GM10266 (cell line): ENCODE results near the gene ALX4.
A peak's percentile ranks its signal among the peaks of the same experiment; 100 is the strongest.

Experiments used
- DNase-seq: peaks from one replicate; pipeline ENCODE4 v3.0.0; 2012; ENCODE audit errors: extremely low spot score
- TF ChIP-seq, protein P1 (sequence below): IDR thresholded peaks from 2 replicates; pipeline ENCODE4 v1.5.1; 2012; ENCODE audit warnings: mild to moderate bottlenecking, low read depth; ENCODE audit not compliant: control insufficient read depth, insufficient read depth; ENCODE audit errors: missing control alignments

The ALX4 gene

DNA sequence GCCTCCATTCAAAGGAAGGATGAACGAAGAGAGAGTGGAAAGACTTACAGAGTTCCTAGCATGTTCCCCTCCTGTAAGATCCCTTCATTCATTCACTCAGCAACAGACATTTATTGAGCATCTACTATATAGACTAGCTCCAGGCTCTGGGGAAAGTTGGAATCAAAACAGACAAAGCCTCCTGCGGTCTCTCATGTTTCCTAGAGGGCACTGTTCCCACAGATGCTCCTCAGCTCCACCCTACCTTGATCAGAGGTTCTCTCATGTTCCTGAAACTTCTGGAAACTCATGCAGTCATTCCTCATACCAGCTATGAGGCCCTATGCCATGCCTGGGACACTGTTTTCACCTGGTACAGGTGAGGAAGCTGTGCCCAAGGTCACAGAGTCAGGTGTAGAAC, 11.1 kb downstream of the ALX4 start:
- DNase-seq, result no peak
- TF ChIP-seq, protein P1, sequence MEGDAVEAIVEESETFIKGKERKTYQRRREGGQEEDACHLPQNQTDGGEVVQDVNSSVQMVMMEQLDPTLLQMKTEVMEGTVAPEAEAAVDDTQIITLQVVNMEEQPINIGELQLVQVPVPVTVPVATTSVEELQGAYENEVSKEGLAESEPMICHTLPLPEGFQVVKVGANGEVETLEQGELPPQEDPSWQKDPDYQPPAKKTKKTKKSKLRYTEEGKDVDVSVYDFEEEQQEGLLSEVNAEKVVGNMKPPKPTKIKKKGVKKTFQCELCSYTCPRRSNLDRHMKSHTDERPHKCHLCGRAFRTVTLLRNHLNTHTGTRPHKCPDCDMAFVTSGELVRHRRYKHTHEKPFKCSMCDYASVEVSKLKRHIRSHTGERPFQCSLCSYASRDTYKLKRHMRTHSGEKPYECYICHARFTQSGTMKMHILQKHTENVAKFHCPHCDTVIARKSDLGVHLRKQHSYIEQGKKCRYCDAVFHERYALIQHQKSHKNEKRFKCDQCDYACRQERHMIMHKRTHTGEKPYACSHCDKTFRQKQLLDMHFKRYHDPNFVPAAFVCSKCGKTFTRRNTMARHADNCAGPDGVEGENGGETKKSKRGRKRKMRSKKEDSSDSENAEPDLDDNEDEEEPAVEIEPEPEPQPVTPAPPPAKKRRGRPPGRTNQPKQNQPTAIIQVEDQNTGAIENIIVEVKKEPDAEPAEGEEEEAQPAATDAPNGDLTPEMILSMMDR, result no peak

DNA sequence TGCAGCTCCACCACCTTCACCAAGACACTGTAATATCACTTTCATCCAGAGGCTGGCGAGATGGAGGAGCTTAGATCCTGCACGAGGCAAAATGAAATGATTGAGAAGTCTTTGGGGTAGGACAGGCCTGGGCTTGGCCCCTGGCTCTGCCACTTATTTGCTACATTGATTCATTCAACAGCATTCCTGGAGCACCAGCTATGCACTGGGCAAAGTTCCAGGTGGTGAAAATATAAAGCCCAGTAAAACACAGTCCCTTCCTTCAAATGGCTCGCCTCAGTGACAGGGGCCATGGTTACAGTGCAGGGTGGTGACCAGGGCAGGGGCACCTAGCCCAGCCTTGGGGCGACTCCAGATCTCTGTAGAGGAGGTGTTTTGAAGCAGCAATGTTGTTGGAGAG, 19.7 kb downstream of the ALX4 start:
- no peak for DNase-seq
- TF ChIP-seq, protein P1, result no peak

GRCh38 chr11:44288133-44288526, 21.8 kb downstream of the ALX4 start:
- TF ChIP-seq, protein P1, result no peak
- no peak for DNase-seq

DNA sequence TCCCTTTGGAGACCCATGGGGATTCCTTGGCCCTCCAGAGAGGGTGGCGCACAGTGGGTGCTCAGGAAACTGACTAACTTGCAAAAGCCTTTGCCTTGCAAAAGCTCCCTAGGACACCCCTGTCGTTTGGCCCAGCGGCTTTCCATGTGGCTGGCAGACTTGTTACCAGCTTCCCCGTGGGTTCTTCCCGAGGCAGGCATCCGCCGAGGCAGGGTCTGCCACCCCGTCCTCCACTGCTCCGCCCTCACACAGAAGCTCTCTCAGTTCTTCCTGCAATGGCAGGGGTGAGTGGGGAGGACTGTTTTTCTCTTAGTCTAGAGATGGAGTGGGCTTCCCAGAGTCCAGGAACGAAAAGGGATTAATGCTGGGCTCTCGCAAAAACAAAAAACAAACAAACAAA, 23.0 kb downstream of the ALX4 start:
- TF ChIP-seq, protein P1, result no peak
- no peak for DNase-seq

- DNase-seq, result peak; percentile 83
- TF ChIP-seq, protein P1, result peak; percentile 97
Observed at GRCh38 chr11:44286268-44286880, 23.6 kb downstream of the ALX4 start.

DNA sequence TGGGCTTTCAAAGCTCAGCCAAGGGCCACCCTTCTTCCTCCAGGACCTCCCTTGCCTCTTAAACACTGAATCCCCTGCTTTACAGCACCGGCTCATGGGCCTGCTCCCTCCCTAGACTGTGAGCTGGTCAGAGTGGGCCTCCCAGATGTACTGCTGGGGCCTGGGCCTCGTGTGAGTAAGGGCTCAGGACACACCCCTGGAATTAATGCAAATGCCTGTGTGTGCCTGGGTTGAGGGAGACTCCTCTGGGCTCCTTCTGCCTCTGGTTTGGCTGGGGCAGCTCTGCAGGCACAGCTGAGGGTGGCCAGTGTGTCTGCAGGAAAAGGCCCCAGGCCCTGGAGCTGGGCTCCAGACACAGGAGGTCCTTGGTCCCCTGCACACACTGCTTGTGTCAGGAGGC, 24.2 kb downstream of the ALX4 start:
- TF ChIP-seq, protein P1, result no peak
- no peak for DNase-seq

DNA sequence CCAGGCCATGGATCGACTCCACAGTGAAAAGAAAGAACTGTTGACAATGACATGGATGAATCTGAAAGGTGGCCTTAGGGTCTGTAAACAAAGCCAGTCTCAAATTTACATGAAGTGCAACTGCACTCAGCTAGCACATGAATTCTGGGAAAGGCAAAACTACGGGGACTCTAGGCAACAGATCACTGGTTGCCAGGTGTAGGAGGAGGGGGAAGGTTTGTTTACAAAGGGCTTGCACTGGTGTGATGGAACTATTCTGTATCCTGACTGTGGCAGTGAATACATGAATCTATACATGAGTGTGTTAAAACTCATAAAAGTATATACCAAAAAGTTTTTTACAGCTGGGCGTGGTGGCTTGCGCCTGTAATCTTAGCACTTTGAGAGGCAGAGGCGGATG, 27.3 kb downstream of the ALX4 start:
- no peak for DNase-seq
- TF ChIP-seq, protein P1, result no peak
